ENCODE measurements around the gene NUDT9. TPM values are rescaled to one million over a fixed set of nuclear protein-coding genes. Genes with fewer than 3 reads are reported as not detected.
"Not testable (repeated sequence)": the region's sequence is repeated elsewhere in the genome, so short reads cannot be mapped to it uniquely, and the experiment has no call there.

NUDT9 gene
- total and polyA plus RNA-seq, 7 experiments from 2014 or later = 9.7 to 22.8 (median 16.0) TPM

DNA sequence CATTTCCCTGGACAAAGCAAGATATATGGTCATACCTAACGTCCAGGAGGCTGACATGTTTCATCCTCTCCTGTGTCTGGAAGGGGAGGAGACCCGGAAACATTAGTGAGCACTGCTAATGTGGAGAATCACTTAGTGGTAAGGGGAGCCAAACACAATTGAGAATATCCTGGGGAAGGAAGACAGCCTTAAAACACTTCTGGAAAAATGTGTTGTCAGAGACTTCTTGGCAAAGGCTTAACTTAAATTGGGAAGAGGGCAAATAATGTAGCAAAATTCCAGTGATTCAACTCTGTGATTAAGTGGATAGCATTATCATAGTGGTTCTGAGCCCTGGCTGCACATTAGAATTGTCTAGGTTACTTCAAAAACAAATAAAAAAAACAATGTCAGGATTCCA lies 67.3 kb downstream of the NUDT9 start:
- Histone ChIP-seq H3K27me3 (ENCODE audit: control insufficient read depth in 2 of 2, insufficient read depth in 2 of 2, low read length in 2 of 2) (no peaks in the 10 kb centered on the region), H3K9me3 (ENCODE audit: control insufficient read depth in 2 of 3, low read length in 3 of 3) (no peaks in the 10 kb centered on the region), H3K36me3 (ENCODE audit: control insufficient read depth in 2 of 3, insufficient read depth in 3 of 3, low read length in 3 of 3) (no peaks in the 10 kb centered on the region), H3K4me1 (ENCODE audit: control insufficient read depth in 2 of 2, insufficient read depth in 2 of 2, low read length in 2 of 2) (no peaks in the 10 kb centered on the region), H3K27ac (ENCODE audit: low read depth, low read length) (no peak overlapping the region), H3K4me3 (ENCODE audit: low read length) (no peak overlapping the region)
- ATAC-seq = no peak
- peaks cover 0 to 17% (median 0%) of the 10 kb centered on the region in 5 donors for H3K27me3 Mint-ChIP-seq
- DNase-seq = no peak
- H3K27ac Mint-ChIP-seq = no peak overlapping the region
- H3K4me3 Mint-ChIP-seq = no peak overlapping the region
- CTCF ChIA-PET = no interaction called here
- POLR2A ChIA-PET = no interaction called here
- intact Hi-C loops (cut with micrococcal nuclease) = no loop called here
- H3K9me3 Mint-ChIP-seq = peaks cover 0 to 20% (median 5%) of the 10 kb centered on the region in 11 donors
- H3K4me1 Mint-ChIP-seq = peaks cover 0 to 5% (median 0%) of the 10 kb centered on the region in 7 donors
- peaks cover 1 to 25% (median 12%) of the 10 kb centered on the region in 5 donors for H3K36me3 Mint-ChIP-seq

GRCh38 chr4:87490664-87491369 lies 68.4 kb downstream of the NUDT9 start:
- CTCF ChIA-PET = interaction anchor here (0.6 kb wide), 1 partner anchor 894 kb away, joined by 6 read pairs; no protein-coding TSS in a partner anchor

DNA sequence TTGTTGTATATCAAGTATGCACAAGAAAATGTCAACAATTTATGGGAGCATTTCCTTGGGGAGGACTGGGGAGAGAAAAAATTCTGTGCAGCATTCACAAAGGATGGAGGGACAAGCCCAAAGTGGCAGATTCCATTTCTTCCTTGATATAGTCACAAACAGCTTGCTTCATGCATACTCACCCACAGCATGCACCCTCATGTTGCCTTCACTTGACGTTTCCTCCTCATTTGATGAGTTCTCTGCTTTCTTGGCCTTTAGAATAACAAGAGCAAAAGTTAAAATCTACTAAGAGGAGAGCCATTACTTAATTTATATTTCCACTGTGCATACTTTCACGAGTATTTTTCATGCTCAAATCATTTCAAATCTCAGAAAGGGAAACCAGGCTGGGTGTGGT lies 69.1 kb downstream of the NUDT9 start:
- CTCF ChIA-PET = no interaction called here
- Histone ChIP-seq H3K27ac (ENCODE audit: low read depth, low read length) (no peak overlapping the region), H3K36me3 (ENCODE audit: control insufficient read depth in 2 of 3, insufficient read depth in 3 of 3, low read length in 3 of 3) (no peaks in the 10 kb centered on the region), H3K9me3 (ENCODE audit: control insufficient read depth in 2 of 3, low read length in 3 of 3) (no peaks in the 10 kb centered on the region), H3K4me1 (ENCODE audit: control insufficient read depth in 2 of 2, insufficient read depth in 2 of 2, low read length in 2 of 2) (no peaks in the 10 kb centered on the region), H3K4me3 (ENCODE audit: low read length) (no peak overlapping the region), H3K27me3 (ENCODE audit: control insufficient read depth in 2 of 2, insufficient read depth in 2 of 2, low read length in 2 of 2) (no peaks in the 10 kb centered on the region)
- no peak overlapping the region for H3K4me3 Mint-ChIP-seq
- intact Hi-C loops (cut with micrococcal nuclease) = no loop called here
- POLR2A ChIA-PET = no interaction called here
- DNase-seq (no peak), ATAC-seq (no peak)
- H3K27ac Mint-ChIP-seq = no peak overlapping the region
- H3K27me3 Mint-ChIP-seq = peaks cover 0 to 12% (median 0%) of the 10 kb centered on the region in 5 donors
- H3K9me3 Mint-ChIP-seq = peaks cover 0 to 20% (median 2%) of the 10 kb centered on the region in 11 donors
- peaks cover 0 to 25% (median 6%) of the 10 kb centered on the region in 5 donors for H3K36me3 Mint-ChIP-seq
- peaks cover 0 to 5% (median 0%) of the 10 kb centered on the region in 7 donors for H3K4me1 Mint-ChIP-seq

More at GRCh38 chr4:87490664-87491369, 68.4 kb downstream of the NUDT9 start:
- Histone ChIP-seq H3K27ac (ENCODE audit: low read depth, low read length) (no peak overlapping the region), H3K4me3 (ENCODE audit: low read length) (no peak overlapping the region), H3K9me3 (ENCODE audit: control insufficient read depth in 2 of 3, low read length in 3 of 3) (no peaks in the 10 kb centered on the region), H3K27me3 (ENCODE audit: control insufficient read depth in 2 of 2, insufficient read depth in 2 of 2, low read length in 2 of 2) (no peaks in the 10 kb centered on the region), H3K36me3 (ENCODE audit: control insufficient read depth in 2 of 3, insufficient read depth in 3 of 3, low read length in 3 of 3) (no peaks in the 10 kb centered on the region), H3K4me1 (ENCODE audit: control insufficient read depth in 2 of 2, insufficient read depth in 2 of 2, low read length in 2 of 2) (no peaks in the 10 kb centered on the region)
- no peak overlapping the region for H3K27ac Mint-ChIP-seq
- intact Hi-C loops (cut with micrococcal nuclease) = no loop called here
- DNase-seq = no peak
- POLR2A ChIA-PET = no interaction called here
- peaks cover 0 to 5% (median 0%) of the 10 kb centered on the region in 7 donors for H3K4me1 Mint-ChIP-seq
- H3K27me3 Mint-ChIP-seq = peaks cover 0 to 16% (median 0%) of the 10 kb centered on the region in 5 donors
- H3K4me3 Mint-ChIP-seq = no peak overlapping the region
- peaks cover 0 to 20% (median 3%) of the 10 kb centered on the region in 11 donors for H3K9me3 Mint-ChIP-seq
- H3K36me3 Mint-ChIP-seq = peaks cover 0 to 25% (median 6%) of the 10 kb centered on the region in 5 donors
- no peak for ATAC-seq

DNA sequence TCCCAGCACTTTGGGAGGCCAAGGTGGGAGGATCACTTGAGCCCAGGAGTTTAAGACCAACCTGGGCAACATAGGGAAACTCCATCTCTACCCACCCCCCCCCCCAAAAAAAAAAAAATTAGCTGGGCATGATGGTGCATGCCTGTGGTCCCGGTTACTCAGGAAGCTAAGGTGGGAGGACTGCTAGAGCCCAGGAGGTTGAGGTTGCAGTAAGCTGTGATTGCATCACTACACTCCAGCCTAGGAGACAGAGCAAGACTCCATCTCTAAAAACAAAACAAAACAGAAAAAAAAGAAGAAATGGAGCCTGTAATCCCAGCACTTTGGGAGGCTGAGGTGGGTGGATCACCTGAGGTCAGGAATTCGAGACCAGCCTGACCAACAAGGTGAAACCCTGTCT lies 69.5 kb downstream of the NUDT9 start:
- H3K4me1 ChIP-seq (ENCODE audit: control insufficient read depth in 2 of 2, insufficient read depth in 2 of 2, low read length in 2 of 2); intact Hi-C loops (cut with micrococcal nuclease); H3K27me3 ChIP-seq (ENCODE audit: control insufficient read depth in 2 of 2, insufficient read depth in 2 of 2, low read length in 2 of 2); H3K9me3 ChIP-seq (ENCODE audit: control insufficient read depth in 2 of 3, low read length in 3 of 3); H3K36me3 ChIP-seq (ENCODE audit: control insufficient read depth in 2 of 3, insufficient read depth in 3 of 3, low read length in 3 of 3); H3K27ac ChIP-seq (ENCODE audit: low read depth, low read length); H3K4me3 Mint-ChIP-seq; POLR2A ChIA-PET; ATAC-seq; H3K27ac Mint-ChIP-seq; H3K4me3 ChIP-seq (ENCODE audit: low read length); H3K4me1 Mint-ChIP-seq; DNase-seq; CTCF ChIA-PET: not testable (repeated sequence)
- peaks cover 0 to 12% (median 0%) of the 10 kb centered on the region in 5 donors for H3K27me3 Mint-ChIP-seq
- H3K9me3 Mint-ChIP-seq = peaks cover 0 to 20% (median 2%) of the 10 kb centered on the region in 11 donors
- peaks cover 0 to 25% (median 6%) of the 10 kb centered on the region in 5 donors for H3K36me3 Mint-ChIP-seq

GRCh38 chr4:87493115-87493514 lies 70.7 kb downstream of the NUDT9 start:
- DNase-seq = no peak
- Mint-ChIP-seq H3K27ac (no peak overlapping the region), H3K27me3 (peaks cover 0 to 2% (median 0%) of the 10 kb centered on the region in 5 donors), H3K9me3 (peaks cover 0 to 13% (median 1%) of the 10 kb centered on the region in 11 donors), H3K4me1 (peaks cover 0 to 5% (median 0%) of the 10 kb centered on the region in 7 donors), H3K36me3 (peaks cover 0 to 16% (median 0%) of the 10 kb centered on the region in 5 donors), H3K4me3 (no peak overlapping the region)
- no peaks in the 10 kb centered on the region for H3K27me3 ChIP-seq (ENCODE audit: control insufficient read depth in 2 of 2, insufficient read depth in 2 of 2, low read length in 2 of 2)
- no peaks in the 10 kb centered on the region for H3K36me3 ChIP-seq (ENCODE audit: control insufficient read depth in 2 of 3, insufficient read depth in 3 of 3, low read length in 3 of 3)
- no peaks in the 10 kb centered on the region for H3K4me1 ChIP-seq (ENCODE audit: control insufficient read depth in 2 of 2, insufficient read depth in 2 of 2, low read length in 2 of 2)
- no peak overlapping the region for H3K4me3 ChIP-seq (ENCODE audit: low read length)
- H3K27ac ChIP-seq (ENCODE audit: low read depth, low read length) = no peak overlapping the region
- no peak for ATAC-seq
- ChIA-PET CTCF (no interaction called here), POLR2A (no interaction called here)
- intact Hi-C loops (cut with micrococcal nuclease) = no loop called here
- H3K9me3 ChIP-seq (ENCODE audit: control insufficient read depth in 2 of 3, low read length in 3 of 3) = no peaks in the 10 kb centered on the region

DNA sequence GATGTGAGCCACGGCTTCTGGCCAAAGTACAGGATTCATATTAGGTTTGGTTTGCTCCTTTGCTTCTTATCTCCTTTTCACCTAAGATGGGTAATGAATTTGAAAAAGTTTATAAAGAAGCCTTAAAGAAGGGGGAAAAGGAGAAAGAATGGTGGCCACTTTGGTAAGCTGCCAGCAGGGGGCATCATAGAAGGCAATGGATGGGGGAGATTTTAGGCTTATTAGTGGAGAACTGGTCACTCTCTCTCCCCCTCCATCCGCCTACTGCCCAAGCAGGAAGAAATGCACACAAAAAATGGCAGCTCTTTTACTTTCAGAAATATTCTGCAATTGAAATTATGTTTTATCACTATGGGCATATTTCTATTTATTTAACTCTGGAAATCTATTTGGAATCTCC lies 74.8 kb downstream of the NUDT9 start:
- Histone ChIP-seq H3K27ac (ENCODE audit: low read depth, low read length) (no peak overlapping the region), H3K36me3 (ENCODE audit: control insufficient read depth in 2 of 3, insufficient read depth in 3 of 3, low read length in 3 of 3) (no peaks in the 10 kb centered on the region), H3K4me1 (ENCODE audit: control insufficient read depth in 2 of 2, insufficient read depth in 2 of 2, low read length in 2 of 2) (no peaks in the 10 kb centered on the region), H3K27me3 (ENCODE audit: control insufficient read depth in 2 of 2, insufficient read depth in 2 of 2, low read length in 2 of 2) (no peaks in the 10 kb centered on the region), H3K4me3 (ENCODE audit: low read length) (no peak overlapping the region), H3K9me3 (ENCODE audit: control insufficient read depth in 2 of 3, low read length in 3 of 3) (no peaks in the 10 kb centered on the region)
- intact Hi-C loops (cut with micrococcal nuclease) = no loop called here
- DNase-seq = no peak
- peaks cover 0 to 10% (median 0%) of the 10 kb centered on the region in 7 donors for H3K4me1 Mint-ChIP-seq
- no peak overlapping the region for H3K27ac Mint-ChIP-seq
- H3K27me3 Mint-ChIP-seq = peaks cover 0 to 2% (median 0%) of the 10 kb centered on the region in 5 donors
- no peak overlapping the region for H3K4me3 Mint-ChIP-seq
- ChIA-PET CTCF (no interaction called here), POLR2A (no interaction called here)
- peaks cover 0 to 4% (median 0%) of the 10 kb centered on the region in 11 donors for H3K9me3 Mint-ChIP-seq
- H3K36me3 Mint-ChIP-seq = peaks cover 0 to 13% (median 0%) of the 10 kb centered on the region in 5 donors
- no peak for ATAC-seq

GRCh38 chr4:87497578-87497977 lies 75.2 kb downstream of the NUDT9 start:
- ATAC-seq (no peak), DNase-seq (no peak)
- Histone ChIP-seq H3K4me3 (ENCODE audit: low read length) (no peak overlapping the region), H3K9me3 (ENCODE audit: control insufficient read depth in 2 of 3, low read length in 3 of 3) (no peaks in the 10 kb centered on the region), H3K4me1 (ENCODE audit: control insufficient read depth in 2 of 2, insufficient read depth in 2 of 2, low read length in 2 of 2) (no peaks in the 10 kb centered on the region), H3K27me3 (ENCODE audit: control insufficient read depth in 2 of 2, insufficient read depth in 2 of 2, low read length in 2 of 2) (no peaks in the 10 kb centered on the region), H3K36me3 (ENCODE audit: control insufficient read depth in 2 of 3, insufficient read depth in 3 of 3, low read length in 3 of 3) (no peaks in the 10 kb centered on the region), H3K27ac (ENCODE audit: low read depth, low read length) (no peak overlapping the region)
- Mint-ChIP-seq H3K9me3 (peaks cover 0 to 4% (median 0%) of the 10 kb centered on the region in 11 donors), H3K4me1 (peaks cover 0 to 10% (median 0%) of the 10 kb centered on the region in 7 donors), H3K27ac (no peak overlapping the region), H3K4me3 (no peak overlapping the region), H3K36me3 (peaks cover 0 to 13% (median 0%) of the 10 kb centered on the region in 5 donors), H3K27me3 (peaks cover 0 to 2% (median 0%) of the 10 kb centered on the region in 5 donors)
- intact Hi-C loops (cut with micrococcal nuclease) = no loop called here
- POLR2A ChIA-PET = no interaction called here
- CTCF ChIA-PET = no interaction called here

Data from naive thymus-derived CD4-positive, alpha-beta T cell (primary cell).